ENCODE measurements around the gene KCNQ1.

GRCh38 chr11:2816941-2817421 is 372.2 kb downstream of the KCNQ1 start:
- TF ChIP-seq CTCF (conservative IDR thresholded peaks at IDR 0.05; ENCODE audit: low read length) (no peak), EZH2phosphoT487 (IDR thresholded peaks at IDR 0.05; ENCODE audit: borderline replicate concordance) (no peak)

All from Loucy (cell line).